NT2/D1 (cell line): ENCODE measurements around the gene P2RX6.

Experiments
- SUZ12 ChIP-seq: IDR thresholded peaks from 2 replicates; pipeline ENCODE4 v1.6.1; 2011; ENCODE audit not compliant: insufficient read length, insufficient read depth; ENCODE audit errors: extremely low read depth
- YY1 ChIP-seq: IDR thresholded peaks from 2 replicates; pipeline ENCODE4 v1.6.1; 2011; ENCODE audit not compliant: insufficient read length, insufficient read depth
- ZNF274 ChIP-seq: IDR thresholded peaks from 2 replicates; pipeline ENCODE4 v1.6.1; 2011; ENCODE audit warnings: mild to moderate bottlenecking, low read depth, low read length

DNA sequence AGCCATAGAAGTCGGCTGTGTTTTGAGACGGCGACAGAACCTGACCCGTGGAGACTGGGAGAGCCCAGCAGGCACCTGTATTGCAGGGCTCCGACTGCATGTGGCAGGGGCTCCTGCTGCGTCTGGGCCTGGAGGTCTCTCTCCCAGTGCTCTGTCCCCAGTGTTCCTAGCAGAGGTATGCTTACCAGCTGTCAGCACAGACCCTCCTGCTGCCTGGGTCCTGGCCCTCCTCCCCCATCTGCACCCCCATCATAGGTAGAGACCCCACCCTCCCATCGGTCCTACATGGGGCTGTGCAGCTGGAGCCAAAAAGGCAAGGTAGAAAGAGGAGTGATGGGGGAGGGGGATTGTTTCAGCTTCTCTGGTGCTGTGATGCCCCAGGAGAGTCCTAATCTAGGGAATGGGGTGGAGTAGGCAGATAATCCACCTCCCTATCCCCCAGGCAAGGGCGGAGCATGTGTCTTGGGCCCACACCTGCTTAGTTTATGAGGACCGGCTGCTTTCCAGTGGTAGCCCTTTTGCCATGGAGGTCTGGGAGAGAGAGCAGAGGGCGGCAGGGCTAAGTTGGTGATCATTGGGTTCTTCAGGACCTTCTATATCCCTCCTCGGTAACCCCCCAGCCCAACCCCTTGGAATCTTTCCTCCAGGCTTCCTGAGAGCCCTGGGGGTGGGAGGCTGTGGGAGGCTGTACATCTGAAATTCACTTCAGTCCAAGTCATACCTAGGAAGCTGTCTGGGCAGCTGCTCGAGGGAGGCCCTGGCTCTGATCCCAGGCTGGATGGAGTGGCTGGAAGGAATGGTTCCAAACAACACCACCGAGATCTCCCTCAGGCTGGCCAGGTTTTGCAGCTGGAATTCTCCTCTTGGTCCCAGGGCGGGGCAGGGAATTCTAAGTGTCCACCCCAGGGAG lies 12.1 kb downstream of the P2RX6 start:
- TF ChIP-seq SUZ12 (no peak), YY1 (no peak), ZNF274 (no peak)
